ENCODE results near the gene COL6A6. TPM values are rescaled to one million over a fixed set of nuclear protein-coding genes. Genes with fewer than 3 reads are reported as not detected.

The COL6A6 gene
- polyA plus RNA-seq, 3 donors from 2014 or later = not detected

GRCh38 chr3:130509008-130509407 lies 8.0 kb upstream of the COL6A6 start:
- H3K4me1 Mint-ChIP-seq = no peaks in the 10 kb centered on the region
- no peak overlapping the region for H3K27ac Mint-ChIP-seq
- H3K36me3 Mint-ChIP-seq = no peaks in the 10 kb centered on the region
- peaks cover under 1 to 4% (median 2%) of the 10 kb centered on the region in 3 donors for H3K27me3 Mint-ChIP-seq (ENCODE audit: low read depth in 3 of 3)
- no peak for DNase-seq
- H3K9me3 Mint-ChIP-seq = no peaks in the 10 kb centered on the region
- no peak overlapping the region for H3K4me3 Mint-ChIP-seq

- H3K4me1 Mint-ChIP-seq = no peaks in the 10 kb centered on the region
- H3K36me3 Mint-ChIP-seq = no peaks in the 10 kb centered on the region
- H3K27me3 Mint-ChIP-seq (ENCODE audit: low read depth in 3 of 3) = peaks cover 8 to 13% (median 11%) of the 10 kb centered on the region in 3 donors
- no peak overlapping the region for H3K4me3 Mint-ChIP-seq
- no peak overlapping the region for H3K27ac Mint-ChIP-seq
- peaks cover 0 to 8% (median 0%) of the 10 kb centered on the region in 6 donors for H3K9me3 Mint-ChIP-seq
- DNase-seq = no peak
Measured at GRCh38 chr3:130514681-130515080, 2.3 kb upstream of the COL6A6 start.

GRCh38 chr3:130515755-130516154 lies 1.2 kb upstream of the COL6A6 start:
- no peak for DNase-seq
- Mint-ChIP-seq H3K4me3 (no peak overlapping the region), H3K27me3 (ENCODE audit: low read depth in 3 of 3) (peaks cover 8 to 13% (median 11%) of the 10 kb centered on the region in 3 donors), H3K4me1 (no peaks in the 10 kb centered on the region), H3K9me3 (peaks cover 0 to 8% (median 0%) of the 10 kb centered on the region in 6 donors), H3K36me3 (no peaks in the 10 kb centered on the region), H3K27ac (no peak overlapping the region)

GRCh38 chr3:130517602-130518001 lies 625 bp downstream of the COL6A6 start:
- Mint-ChIP-seq H3K4me3 (no peak overlapping the region), H3K36me3 (no peaks in the 10 kb centered on the region), H3K4me1 (no peaks in the 10 kb centered on the region), H3K27ac (no peak overlapping the region), H3K27me3 (ENCODE audit: low read depth in 3 of 3) (peaks cover 8 to 13% (median 10%) of the 10 kb centered on the region in 3 donors), H3K9me3 (peaks cover 0 to 8% (median under 1%) of the 10 kb centered on the region in 6 donors)
- no peak for DNase-seq

- Mint-ChIP-seq H3K36me3 (no peaks in the 10 kb centered on the region), H3K27me3 (ENCODE audit: low read depth in 3 of 3) (peaks cover 8 to 17% (median 10%) of the 10 kb centered on the region in 3 donors), H3K9me3 (peaks cover 0 to 8% (median under 1%) of the 10 kb centered on the region in 6 donors), H3K27ac (no peak overlapping the region), H3K4me3 (no peak overlapping the region), H3K4me1 (no peaks in the 10 kb centered on the region)
- no peak for DNase-seq
Measured at GRCh38 chr3:130519754-130520153, 2.8 kb downstream of the COL6A6 start.

GRCh38 chr3:130522399-130522798 lies 5.4 kb downstream of the COL6A6 start:
- no peak overlapping the region for H3K4me3 Mint-ChIP-seq
- H3K36me3 Mint-ChIP-seq = no peaks in the 10 kb centered on the region
- peaks cover 0 to 7% (median under 1%) of the 10 kb centered on the region in 6 donors for H3K9me3 Mint-ChIP-seq
- H3K27me3 Mint-ChIP-seq (ENCODE audit: low read depth in 3 of 3) = peaks cover 5 to 11% (median 7%) of the 10 kb centered on the region in 3 donors
- no peak for DNase-seq
- H3K4me1 Mint-ChIP-seq = no peaks in the 10 kb centered on the region
- no peak overlapping the region for H3K27ac Mint-ChIP-seq

GRCh38 chr3:130527426-130527825 lies 10.4 kb downstream of the COL6A6 start:
- Mint-ChIP-seq H3K27ac (no peak overlapping the region), H3K9me3 (peaks cover 0 to 5% (median 0%) of the 10 kb centered on the region in 6 donors), H3K4me3 (no peak overlapping the region), H3K4me1 (no peaks in the 10 kb centered on the region), H3K27me3 (ENCODE audit: low read depth in 3 of 3) (peaks cover 0 to 4% (median 0%) of the 10 kb centered on the region in 3 donors), H3K36me3 (no peaks in the 10 kb centered on the region)
- DNase-seq = no peak

GRCh38 chr3:130528120-130528519 lies 11.1 kb downstream of the COL6A6 start:
- Mint-ChIP-seq H3K27ac (no peak overlapping the region), H3K27me3 (ENCODE audit: low read depth in 3 of 3) (peaks cover 0 to 2% (median 0%) of the 10 kb centered on the region in 3 donors), H3K4me1 (no peaks in the 10 kb centered on the region), H3K36me3 (no peaks in the 10 kb centered on the region), H3K9me3 (peaks cover 0 to 3% (median 0%) of the 10 kb centered on the region in 6 donors), H3K4me3 (no peak overlapping the region)
- DNase-seq = no peak

- H3K27me3 Mint-ChIP-seq (ENCODE audit: low read depth in 3 of 3) = peaks cover 0 to 2% (median 0%) of the 10 kb centered on the region in 3 donors
- no peak overlapping the region for H3K27ac Mint-ChIP-seq
- H3K36me3 Mint-ChIP-seq = no peaks in the 10 kb centered on the region
- no peak overlapping the region for H3K4me3 Mint-ChIP-seq
- DNase-seq = no peak
- H3K4me1 Mint-ChIP-seq = no peaks in the 10 kb centered on the region
- H3K9me3 Mint-ChIP-seq = peaks cover 0 to 6% (median 0%) of the 10 kb centered on the region in 6 donors
Measured at GRCh38 chr3:130529486-130530215, 12.7 kb downstream of the COL6A6 start.

GRCh38 chr3:130533247-130533646 lies 16.3 kb downstream of the COL6A6 start:
- Mint-ChIP-seq H3K27ac (no peak overlapping the region), H3K27me3 (ENCODE audit: low read depth in 3 of 3) (peaks cover 0 to 3% (median 2%) of the 10 kb centered on the region in 3 donors)
- DNase-seq = no peak

GRCh38 chr3:130537673-130538304 lies 20.8 kb downstream of the COL6A6 start:
- Mint-ChIP-seq H3K4me3 (no peak overlapping the region), H3K4me1 (no peaks in the 10 kb centered on the region), H3K9me3 (peaks cover 0 to 3% (median 0%) of the 10 kb centered on the region in 6 donors), H3K27me3 (ENCODE audit: low read depth in 3 of 3) (peaks cover 0 to 3% (median 2%) of the 10 kb centered on the region in 3 donors), H3K27ac (no peak overlapping the region), H3K36me3 (no peaks in the 10 kb centered on the region)
- DNase-seq = no peak

More at GRCh38 chr3:130533247-130533646, 16.3 kb downstream of the COL6A6 start:
- no peak overlapping the region for H3K4me3 Mint-ChIP-seq
- no peaks in the 10 kb centered on the region for H3K4me1 Mint-ChIP-seq
- H3K9me3 Mint-ChIP-seq = peaks cover 0 to 3% (median 0%) of the 10 kb centered on the region in 6 donors
- H3K36me3 Mint-ChIP-seq = no peaks in the 10 kb centered on the region

- Mint-ChIP-seq H3K4me3 (no peak overlapping the region), H3K4me1 (no peaks in the 10 kb centered on the region), H3K27me3 (ENCODE audit: low read depth in 3 of 3) (peaks cover 0 to 3% (median 2%) of the 10 kb centered on the region in 3 donors), H3K9me3 (no peaks in the 10 kb centered on the region), H3K27ac (no peak overlapping the region), H3K36me3 (no peaks in the 10 kb centered on the region)
- DNase-seq = no peak
Measured at GRCh38 chr3:130539005-130539404, 22.0 kb downstream of the COL6A6 start.

GRCh38 chr3:130543322-130543721 lies 26.3 kb downstream of the COL6A6 start:
- Mint-ChIP-seq H3K27me3 (ENCODE audit: low read depth in 3 of 3) (no peaks in the 10 kb centered on the region), H3K4me3 (no peak overlapping the region), H3K4me1 (no peaks in the 10 kb centered on the region), H3K27ac (no peak overlapping the region), H3K9me3 (peaks cover 0 to 4% (median 0%) of the 10 kb centered on the region in 6 donors), H3K36me3 (no peaks in the 10 kb centered on the region)
- no peak for DNase-seq

- peaks cover 0 to 2% (median 0%) of the 10 kb centered on the region in 3 donors for H3K27me3 Mint-ChIP-seq (ENCODE audit: low read depth in 3 of 3)
- H3K27ac Mint-ChIP-seq = no peak overlapping the region
- no peaks in the 10 kb centered on the region for H3K36me3 Mint-ChIP-seq
- no peak for DNase-seq
- H3K4me1 Mint-ChIP-seq = no peaks in the 10 kb centered on the region
- no peak overlapping the region for H3K4me3 Mint-ChIP-seq
- peaks cover 0 to 5% (median under 1%) of the 10 kb centered on the region in 6 donors for H3K9me3 Mint-ChIP-seq
Measured at GRCh38 chr3:130546920-130547679, 30.1 kb downstream of the COL6A6 start.
